ENCODE data around the gene THSD7A.

Gene THSD7A

GRCh38 chr7:11804621-11805020, 27.4 kb downstream of the THSD7A start:
- Histone ChIP-seq H3K27me3 (ENCODE audit: insufficient read depth, low read length) (no peaks in the 10 kb centered on the region), H4K8ac (ENCODE audit: low read depth, low read length) (no peak overlapping the region), H2BK120ac (ENCODE audit: insufficient read depth, low read length, poor library complexity) (no peak overlapping the region), H4K12ac (ENCODE audit: low read depth, low read length) (no peak overlapping the region), H2AK5ac (ENCODE audit: low read length) (no peak overlapping the region), H3K4me3 (ENCODE audit: low read depth, low read length) (no peak overlapping the region), H3K27ac (ENCODE audit: low read depth, low read length) (no peak overlapping the region), H2BK5ac (ENCODE audit: low read depth, low read length, poor library complexity) (no peak overlapping the region), H3K4me2 (ENCODE audit: low read length) (no peak overlapping the region), H3K18ac (ENCODE audit: low read length) (no peak overlapping the region), H3K79me1 (ENCODE audit: low read length) (no peaks in the 10 kb centered on the region), H3K79me2 (ENCODE audit: control insufficient read depth, insufficient read depth, low read length, poor library complexity) (no peaks in the 10 kb centered on the region), H3K4ac (ENCODE audit: low read depth, low read length) (no peak overlapping the region), H2BK12ac (ENCODE audit: low read length) (no peak overlapping the region), H3K4me1 (ENCODE audit: control insufficient read depth in 1 of 2, insufficient read depth in 2 of 2, low read length in 2 of 2) (no peaks in the 10 kb centered on the region), H3K36me3 (ENCODE audit: control insufficient read depth in 1 of 2, insufficient read depth in 2 of 2, low read length in 2 of 2) (no peaks in the 10 kb centered on the region), H3K9me3 (ENCODE audit: insufficient read depth, low read depth, low read length) (no peaks in the 10 kb centered on the region), H4K91ac (ENCODE audit: low read depth, low read length) (no peak overlapping the region), H3K23ac (ENCODE audit: low read length) (no peak overlapping the region), H3K9ac (ENCODE audit: low read length) (no peak overlapping the region), H2AFZ (ENCODE audit: insufficient read depth, low read length, poor library complexity) (no peak overlapping the region), H3K14ac (ENCODE audit: low read length) (no peak overlapping the region)
- WGBS (ENCODE audit: extremely low coverage, insufficient coverage, insufficient read length) = no CpG with 5 or more reads among the region's 4 CpGs
- no peak for DNase-seq

GRCh38 chr7:11795231-11795630, 36.8 kb downstream of the THSD7A start:
- Histone ChIP-seq H3K36me3 (ENCODE audit: control insufficient read depth in 1 of 2, insufficient read depth in 2 of 2, low read length in 2 of 2) (no peaks in the 10 kb centered on the region), H3K27me3 (ENCODE audit: insufficient read depth, low read length) (no peaks in the 10 kb centered on the region), H3K79me2 (ENCODE audit: control insufficient read depth, insufficient read depth, low read length, poor library complexity) (no peaks in the 10 kb centered on the region), H3K18ac (ENCODE audit: low read length) (no peak overlapping the region), H4K91ac (ENCODE audit: low read depth, low read length) (no peak overlapping the region), H3K4ac (ENCODE audit: low read depth, low read length) (no peak overlapping the region), H2AK5ac (ENCODE audit: low read length) (no peak overlapping the region), H4K8ac (ENCODE audit: low read depth, low read length) (no peak overlapping the region), H2BK12ac (ENCODE audit: low read length) (no peak overlapping the region), H3K9ac (ENCODE audit: low read length) (no peak overlapping the region), H4K12ac (ENCODE audit: low read depth, low read length) (no peak overlapping the region), H3K14ac (ENCODE audit: low read length) (no peak overlapping the region), H2BK5ac (ENCODE audit: low read depth, low read length, poor library complexity) (no peak overlapping the region), H3K4me3 (ENCODE audit: low read depth, low read length) (no peak overlapping the region), H3K27ac (ENCODE audit: low read depth, low read length) (no peak overlapping the region), H3K4me1 (ENCODE audit: control insufficient read depth in 1 of 2, insufficient read depth in 2 of 2, low read length in 2 of 2) (no peaks in the 10 kb centered on the region), H3K9me3 (ENCODE audit: insufficient read depth, low read depth, low read length) (no peaks in the 10 kb centered on the region), H3K79me1 (ENCODE audit: low read length) (no peaks in the 10 kb centered on the region), H2AFZ (ENCODE audit: insufficient read depth, low read length, poor library complexity) (no peak overlapping the region), H3K23ac (ENCODE audit: low read length) (no peak overlapping the region), H3K4me2 (ENCODE audit: low read length) (no peak overlapping the region), H2BK120ac (ENCODE audit: insufficient read depth, low read length, poor library complexity) (no peak overlapping the region)
- DNase-seq = no peak
- no CpG with 5 or more reads among the region's 4 CpGs for WGBS (ENCODE audit: extremely low coverage, insufficient coverage, insufficient read length)

- no peaks in the 10 kb centered on the region for H3K79me2 ChIP-seq (ENCODE audit: control insufficient read depth, insufficient read depth, low read length, poor library complexity)
- H3K9ac ChIP-seq (ENCODE audit: low read length) = no peak overlapping the region
- H4K8ac ChIP-seq (ENCODE audit: low read depth, low read length) = no peak overlapping the region
- no peak overlapping the region for H2AFZ ChIP-seq (ENCODE audit: insufficient read depth, low read length, poor library complexity)
- H3K27me3 ChIP-seq (ENCODE audit: insufficient read depth, low read length) = no peaks in the 10 kb centered on the region
- no peak for DNase-seq
- H3K36me3 ChIP-seq (ENCODE audit: control insufficient read depth in 1 of 2, insufficient read depth in 2 of 2, low read length in 2 of 2) = no peaks in the 10 kb centered on the region
- no peak overlapping the region for H4K12ac ChIP-seq (ENCODE audit: low read depth, low read length)
- H3K27ac ChIP-seq (ENCODE audit: low read depth, low read length) = no peak overlapping the region
- no peak overlapping the region for H3K4me2 ChIP-seq (ENCODE audit: low read length)
- H3K23ac ChIP-seq (ENCODE audit: low read length) = no peak overlapping the region
- H3K9me3 ChIP-seq (ENCODE audit: insufficient read depth, low read depth, low read length) = no peaks in the 10 kb centered on the region
- no peak overlapping the region for H2AK5ac ChIP-seq (ENCODE audit: low read length)
- H3K14ac ChIP-seq (ENCODE audit: low read length) = no peak overlapping the region
- no peaks in the 10 kb centered on the region for H3K79me1 ChIP-seq (ENCODE audit: low read length)
- H3K4me3 ChIP-seq (ENCODE audit: low read depth, low read length) = no peak overlapping the region
- H4K91ac ChIP-seq (ENCODE audit: low read depth, low read length) = no peak overlapping the region
- H2BK120ac ChIP-seq (ENCODE audit: insufficient read depth, low read length, poor library complexity) = no peak overlapping the region
- no peaks in the 10 kb centered on the region for H3K4me1 ChIP-seq (ENCODE audit: control insufficient read depth in 1 of 2, insufficient read depth in 2 of 2, low read length in 2 of 2)
- H3K18ac ChIP-seq (ENCODE audit: low read length) = no peak overlapping the region
- no peak overlapping the region for H2BK5ac ChIP-seq (ENCODE audit: low read depth, low read length, poor library complexity)
- WGBS (ENCODE audit: extremely low coverage, insufficient coverage, insufficient read length) = no CpG with 5 or more reads among the region's 4 CpGs
- no peak overlapping the region for H2BK12ac ChIP-seq (ENCODE audit: low read length)
- no peak overlapping the region for H3K4ac ChIP-seq (ENCODE audit: low read depth, low read length)
These were observed 39.8 kb downstream of the THSD7A start for GRCh38 chr7:11792166-11792565.

GRCh38 chr7:11788568-11788967, 43.4 kb downstream of the THSD7A start:
- DNase-seq = no peak
- H2AK5ac ChIP-seq (ENCODE audit: low read length) = no peak overlapping the region
- no peak overlapping the region for H2BK5ac ChIP-seq (ENCODE audit: low read depth, low read length, poor library complexity)
- no peaks in the 10 kb centered on the region for H3K27me3 ChIP-seq (ENCODE audit: insufficient read depth, low read length)
- no CpG with 5 or more reads among the region's 3 CpGs for WGBS (ENCODE audit: extremely low coverage, insufficient coverage, insufficient read length)
- H3K23ac ChIP-seq (ENCODE audit: low read length) = no peak overlapping the region
- H3K4ac ChIP-seq (ENCODE audit: low read depth, low read length) = no peak overlapping the region
- H3K79me2 ChIP-seq (ENCODE audit: control insufficient read depth, insufficient read depth, low read length, poor library complexity) = no peaks in the 10 kb centered on the region
- H3K4me1 ChIP-seq (ENCODE audit: control insufficient read depth in 1 of 2, insufficient read depth in 2 of 2, low read length in 2 of 2) = peaks cover 2% of the 10 kb centered on the region in 2 experiments
- H3K14ac ChIP-seq (ENCODE audit: low read length) = no peak overlapping the region
- H2BK120ac ChIP-seq (ENCODE audit: insufficient read depth, low read length, poor library complexity) = no peak overlapping the region
- no peak overlapping the region for H2AFZ ChIP-seq (ENCODE audit: insufficient read depth, low read length, poor library complexity)
- H3K4me2 ChIP-seq (ENCODE audit: low read length) = no peak overlapping the region
- H2BK12ac ChIP-seq (ENCODE audit: low read length) = no peak overlapping the region
- H3K18ac ChIP-seq (ENCODE audit: low read length) = no peak overlapping the region
- no peak overlapping the region for H3K4me3 ChIP-seq (ENCODE audit: low read depth, low read length)
- H3K79me1 ChIP-seq (ENCODE audit: low read length) = peaks cover 1% of the 10 kb centered on the region
- no peaks in the 10 kb centered on the region for H3K9me3 ChIP-seq (ENCODE audit: insufficient read depth, low read depth, low read length)
- no peaks in the 10 kb centered on the region for H3K36me3 ChIP-seq (ENCODE audit: control insufficient read depth in 1 of 2, insufficient read depth in 2 of 2, low read length in 2 of 2)
- no peak overlapping the region for H3K9ac ChIP-seq (ENCODE audit: low read length)
- H4K12ac ChIP-seq (ENCODE audit: low read depth, low read length) = no peak overlapping the region
- no peak overlapping the region for H4K8ac ChIP-seq (ENCODE audit: low read depth, low read length)
- no peak overlapping the region for H4K91ac ChIP-seq (ENCODE audit: low read depth, low read length)
- H3K27ac ChIP-seq (ENCODE audit: low read depth, low read length) = no peak overlapping the region

Measured in trophoblast cell (in vitro differentiated cells and primary cell).